IMR-90 (cell line): ENCODE data around the gene PRKN. TPM values are rescaled to one million over a fixed set of nuclear protein-coding genes. Genes with fewer than 3 reads are reported as not detected.

ENCODE experiments used
- ATAC-seq: fragments of 200-7000 bp; cut with Tn5 transposase; 2 replicates; pipeline ENCODE4 v1.9.1; 2020; ENCODE audit warnings: low read depth, mild to moderate bottlenecking, moderate library complexity
- BruUV-seq: library from RNA; stranded (reverse); fragments of 400-500 nt; replicated peaks from 2 replicates; lab custom pipeline; 2021; lab: Mats Ljungman, UMichigan
- CTCF ChIA-PET: fragments of 300-600 bp; formaldehyde crosslinking; extraction: SDS; loops from one replicate; lab custom pipeline; 2021; ENCODE audit warnings: antibody characterized with exemption; lab: Yijun Ruan, JAX
- POLR2A ChIA-PET: fragments of 300-600 bp; sonication (Branson Sonifier 250); formaldehyde crosslinking; loops from one replicate; lab custom pipeline; 2022; ENCODE audit warnings: antibody characterized with exemption; ENCODE audit not compliant: unreplicated experiment; lab: Charles Lee
- DNase-seq: peaks from one replicate; pipeline ENCODE4 v3.0.0; 2013
- H2AFZ ChIP-seq: replicated peaks from 2 replicates; pipeline ENCODE3; 2013; ENCODE audit warnings: low read length, mild to moderate bottlenecking; ENCODE audit not compliant: poor library complexity
- H2AK5ac ChIP-seq: 2 replicates; pipeline ENCODE4 v1.6.1; 2013; ENCODE audit warnings: low read depth, low read length, inconsistent platforms
- H2AK9ac ChIP-seq: replicated peaks from 2 replicates; pipeline ENCODE3; 2013; ENCODE audit warnings: mild to moderate bottlenecking, low read depth, low read length, moderate library complexity; ENCODE audit not compliant: poor library complexity
- H2BK120ac ChIP-seq: 2 replicates; pipeline ENCODE4 v1.6.1; 2013; ENCODE audit warnings: low read depth, low read length, inconsistent platforms
- H2BK15ac ChIP-seq: 3 replicates; pipeline ENCODE4 v1.6.1; 2013; ENCODE audit warnings: low read depth, low read length, inconsistent platforms
- H2BK20ac ChIP-seq: 2 replicates; pipeline ENCODE4 v1.6.1; 2013; ENCODE audit warnings: low read depth, mild to moderate bottlenecking, inconsistent platforms, low read length, moderate library complexity
- H2BK5ac ChIP-seq: 2 replicates; pipeline ENCODE4 v1.6.1; 2013; ENCODE audit warnings: mild to moderate bottlenecking, low read depth, low read length, inconsistent platforms; ENCODE audit not compliant: poor library complexity, severe bottlenecking
- H3K14ac ChIP-seq: replicated peaks from 2 replicates; pipeline ENCODE4 v1.6.1; 2013; ENCODE audit warnings: low read depth, low read length, inconsistent platforms
- H3K18ac ChIP-seq: 2 replicates; pipeline ENCODE4 v1.6.1; 2013; ENCODE audit warnings: low read depth, low read length, control low read depth
- H3K23ac ChIP-seq: 2 replicates; pipeline ENCODE4 v1.6.1; 2013; ENCODE audit warnings: low read depth, low read length, inconsistent platforms
- H3K27ac ChIP-seq: 2 replicates; pipeline ENCODE4 v1.5.1; 2013; ENCODE audit warnings: mild to moderate bottlenecking, control low read depth, low read length; ENCODE audit not compliant: insufficient read depth
- H3K27me3 ChIP-seq: 2 replicates; pipeline ENCODE4 v1.6.1; 2013; ENCODE audit warnings: low read length; ENCODE audit not compliant: control insufficient read depth, insufficient read depth
- H3K36me3 ChIP-seq: 2 replicates; pipeline ENCODE4 v1.6.1; 2013; ENCODE audit warnings: low read length, mixed read lengths; ENCODE audit not compliant: control insufficient read depth, insufficient read depth
- H3K4ac ChIP-seq: 2 replicates; pipeline ENCODE4 v1.6.1; 2013; ENCODE audit warnings: low read depth, low read length, inconsistent platforms
- H3K4me1 ChIP-seq: 2 replicates; pipeline ENCODE4 v1.6.1; 2013; ENCODE audit warnings: low read length, mixed read lengths; ENCODE audit not compliant: control insufficient read depth, insufficient read depth
- H3K4me2 ChIP-seq: 2 replicates; pipeline ENCODE4 v1.6.1; 2013; ENCODE audit warnings: low read depth, mild to moderate bottlenecking, control low read depth, low read length, moderate library complexity
- H3K4me3 ChIP-seq: 2 replicates; pipeline ENCODE4 v1.5.1; 2013; ENCODE audit warnings: low read depth, mild to moderate bottlenecking, control low read depth, low read length, moderate library complexity; ENCODE audit not compliant: insufficient read depth
- H3K56ac ChIP-seq: 2 replicates; pipeline ENCODE4 v1.6.1; 2013; ENCODE audit warnings: low read length, inconsistent platforms; ENCODE audit not compliant: insufficient read depth; ENCODE audit errors: extremely low read depth
- H3K79me1 ChIP-seq, 2 experiments: 2 replicates each; pipeline ENCODE4 v1.6.1; 2013; ENCODE audit warnings: low read length in 2 of 2, inconsistent platforms in 1 of 2, low read depth in 1 of 2
- H3K9ac ChIP-seq: 2 replicates; pipeline ENCODE4 v1.6.1; 2013; ENCODE audit warnings: low read depth, low read length, control low read depth
- H3K9me1 ChIP-seq: 2 replicates; pipeline ENCODE4 v1.6.1; 2013; ENCODE audit warnings: low read length, inconsistent platforms; ENCODE audit not compliant: insufficient read depth
- H3K9me3 ChIP-seq: 2 replicates; pipeline ENCODE4 v1.6.1; 2013; ENCODE audit warnings: low read length; ENCODE audit not compliant: control insufficient read depth, insufficient read depth
- H4K20me1 ChIP-seq: 2 replicates; pipeline ENCODE4 v1.6.1; 2013; ENCODE audit warnings: low read length, inconsistent platforms; ENCODE audit not compliant: insufficient read depth
- H4K5ac ChIP-seq: 2 replicates; pipeline ENCODE4 v1.6.1; 2013; ENCODE audit warnings: mild to moderate bottlenecking, low read depth, low read length, control low read depth
- H4K8ac ChIP-seq, 2 experiments: 2 replicates each; pipeline ENCODE4 v1.6.1; 2013; ENCODE audit warnings: low read depth in 2 of 2, low read length in 2 of 2, control low read depth in 1 of 2, inconsistent platforms in 1 of 2
- H4K91ac ChIP-seq: 2 replicates; pipeline ENCODE4 v1.6.1; 2013; ENCODE audit warnings: low read depth, low read length, inconsistent platforms; ENCODE audit not compliant: insufficient read depth
- BHLHE40 ChIP-seq: fragments of 150-350 bp; IDR thresholded peaks from 2 replicates; pipeline ENCODE4 v1.6.1; 2016; ENCODE audit warnings: mild to moderate bottlenecking, low read depth, low read length
- CEBPB ChIP-seq: IDR thresholded peaks from 2 replicates; pipeline ENCODE4 v1.6.1; 2012; ENCODE audit warnings: low read depth, low read length, improper control_type of control experiment
- CHD1 ChIP-seq: IDR thresholded peaks from 2 replicates; pipeline ENCODE4 v1.6.1; 2012; ENCODE audit warnings: low read depth, low read length, improper control_type of control experiment
- CTCF ChIP-seq: conservative IDR thresholded peaks from 2 replicates; pipeline ENCODE4 v1.5.1; 2012; ENCODE audit warnings: mild to moderate bottlenecking, low read depth, low read length, improper control_type of control experiment
- ELK1 ChIP-seq: fragments of 150-350 bp; IDR thresholded peaks from 2 replicates; pipeline ENCODE4 v1.6.1; 2016; ENCODE audit warnings: low read depth, mild to moderate bottlenecking, low read length, moderate library complexity, borderline replicate concordance
- FOS ChIP-seq: fragments of 150-350 bp; IDR thresholded peaks from 2 replicates; pipeline ENCODE4 v1.6.1; 2016; ENCODE audit warnings: low read depth, low read length
- MAFK ChIP-seq: IDR thresholded peaks from 2 replicates; pipeline ENCODE4 v1.6.1; 2012; ENCODE audit warnings: low read depth, low read length, improper control_type of control experiment
- MAZ ChIP-seq: IDR thresholded peaks from 2 replicates; pipeline ENCODE4 v1.6.1; 2012; ENCODE audit warnings: low read depth, mild to moderate bottlenecking, low read length, improper control_type of control experiment, moderate library complexity, borderline replicate concordance
- MXI1 ChIP-seq: IDR thresholded peaks from 2 replicates; pipeline ENCODE4 v1.6.1; 2012; ENCODE audit warnings: low read depth, mild to moderate bottlenecking, low read length, moderate library complexity, borderline replicate concordance
- NFE2L2 ChIP-seq: fragments of 150-350 bp; IDR thresholded peaks from 2 replicates; pipeline ENCODE4 v1.6.1; 2016; ENCODE audit warnings: low read depth, mild to moderate bottlenecking, low read length
- POLR2A ChIP-seq: IDR thresholded peaks from 2 replicates; pipeline ENCODE4 v1.6.1; 2012; ENCODE audit warnings: mild to moderate bottlenecking, low read depth, low read length
- RAD21 ChIP-seq: IDR thresholded peaks from 2 replicates; pipeline ENCODE4 v1.6.1; 2012; ENCODE audit warnings: low read length, improper control_type of control experiment
- RCOR1 ChIP-seq: IDR thresholded peaks from 2 replicates; pipeline ENCODE4 v1.6.1; 2012; ENCODE audit warnings: mild to moderate bottlenecking, low read length, improper control_type of control experiment; ENCODE audit not compliant: insufficient replicate concordance
- RFX5 ChIP-seq: IDR thresholded peaks from 2 replicates; pipeline ENCODE4 v1.8.0; 2012; ENCODE audit warnings: low read depth, mild to moderate bottlenecking, low read length, moderate library complexity
- SMC3 ChIP-seq: fragments of 150-350 bp; IDR thresholded peaks from 2 replicates; pipeline ENCODE4 v1.6.1; 2016; ENCODE audit warnings: low read depth, mild to moderate bottlenecking, antibody characterized with exemption, low read length, moderate library complexity
- USF2 ChIP-seq: fragments of 150-350 bp; IDR thresholded peaks from 2 replicates; pipeline ENCODE4 v1.6.1; 2017; ENCODE audit warnings: mild to moderate bottlenecking, antibody characterized with exemption, low read length, low read depth
- WGBS, 2 experiments: methylation state at CpG; one replicate each; pipeline versions ENCODE4 v1.1.5 to v1.1.7; 2013; ENCODE audit warnings: missing lambda C conversion rate in 2 of 2; ENCODE audit not compliant: insufficient read length in 1 of 2; ENCODE audit errors: extremely low coverage in 2 of 2; 5-methylcytosine and 5-hydroxymethylcytosine counted together
- dilution Hi-C: fragments of 300-500 bp; cut with HindIII; formaldehyde crosslinking; loops from one replicate; pipeline ENCODE4 v1.14.3; 2018; ENCODE audit warnings: low sequenced_read_pairs; ENCODE audit not compliant: unreplicated experiment
- in situ Hi-C: fragments of 300-500 bp; cut with MboI; formaldehyde crosslinking; loops from 3 replicates; pipeline ENCODE4 v1.14.3; 2019; ENCODE audit warnings: low sequenced_read_pairs, inconsistent platforms, mixed read lengths
- intact Hi-C: fragments of 100-400 bp; cut with micrococcal nuclease; formaldehyde crosslinking; loops from 2 replicates; pipeline ENCODE4 v1.10.0; 2022
- polyA plus RNA-seq, 3 experiments: library from polyadenylated mRNA; depleted of rRNA; stranded (reverse); fragments of >200 nt; gene quantifications; 2 replicates each; pipeline ENCODE4 v1.2.3, GENCODE V29; 2012; ENCODE audit warnings: low replicate concordance in 1 of 3
- total RNA-seq: library from RNA; depleted of rRNA; stranded (reverse); fragments of >200 nt; gene quantifications from 2 replicates; pipeline ENCODE4 v1.2.3, GENCODE V29; 2012

The PRKN gene
- total and polyA plus RNA-seq, 2 of the 4 experiments (the other 2 are of a cell fraction) = 0.15 to 0.18 TPM

GRCh38 chr6:162238675-162239074, 488.9 kb downstream of the PRKN start:
- Histone ChIP-seq H4K8ac (no peak overlapping the region), H3K4me3 (no peak overlapping the region), H3K9me3 (peaks cover 14% of the 10 kb centered on the region), H3K18ac (no peak overlapping the region), H4K20me1 (no peaks in the 10 kb centered on the region), H2BK120ac (no peak overlapping the region), H3K14ac (no peak overlapping the region), H3K4me2 (no peak overlapping the region), H2BK15ac (no peak overlapping the region), H2BK5ac (no peak overlapping the region), H2AFZ (no peak overlapping the region), H2BK20ac (no peak overlapping the region), H3K27ac (no peak overlapping the region), H3K4ac (no peak overlapping the region), H3K56ac (no peak overlapping the region), H2AK9ac (no peak overlapping the region), H2AK5ac (no peak overlapping the region), H3K9me1 (no peaks in the 10 kb centered on the region), H3K27me3 (no peaks in the 10 kb centered on the region), H4K5ac (no peak overlapping the region), H3K9ac (no peak overlapping the region), H4K91ac (no peak overlapping the region), H3K79me1 (no peaks in the 10 kb centered on the region), H3K36me3 (no peaks in the 10 kb centered on the region), H3K4me1 (no peaks in the 10 kb centered on the region), H3K23ac (no peak overlapping the region)
- POLR2A ChIA-PET = no interaction called here
- dilution Hi-C loops = no loop called here
- CTCF ChIA-PET = no interaction called here
- ATAC-seq (no peak), DNase-seq (no peak)
- no peak for TF ChIP-seq CHD1
- TF ChIP-seq CEBPB = no peak
- TF ChIP-seq BHLHE40 = no peak
- no peak for TF ChIP-seq SMC3
- no peak for TF ChIP-seq RAD21
- no peak for TF ChIP-seq MAZ
- no peak for TF ChIP-seq MXI1
- TF ChIP-seq CTCF = no peak
- no peak for TF ChIP-seq RCOR1
- TF ChIP-seq POLR2A = no peak
- no peak for TF ChIP-seq FOS
- no peak for TF ChIP-seq ELK1
- TF ChIP-seq NFE2L2 = no peak
- no peak for TF ChIP-seq MAFK
- TF ChIP-seq USF2 = no peak
- TF ChIP-seq RFX5 = no peak
- in situ Hi-C loops = no loop called here
- no CpG with 5 or more reads among the region's 8 CpGs for WGBS, 2 experiments
- BruUV-seq = no TSS peak
- intact Hi-C loops = no loop called here
